Duodenal mucosa (tissue), 2 donors: ENCODE data around the gene RASSF8.

Experiments used
- H3K27ac ChIP-seq: one replicate; pipeline ENCODE4 v1.7.0; 2013; ENCODE audit warnings: low read depth, low read length
- H3K27me3 ChIP-seq, 2 donors: one replicate each; pipeline ENCODE4 v1.7.0; 2013; ENCODE audit warnings: low read length in 2 of 2, control low read depth in 1 of 2; ENCODE audit not compliant: insufficient read depth in 2 of 2, control insufficient read depth in 1 of 2
- H3K36me3 ChIP-seq, 2 donors: one replicate each; pipeline ENCODE4 v1.7.0; 2013; ENCODE audit warnings: low read length in 2 of 2, control low read depth in 1 of 2; ENCODE audit not compliant: insufficient read depth in 2 of 2, control insufficient read depth in 1 of 2
- H3K4me1 ChIP-seq, 2 donors: one replicate each; pipeline ENCODE4 v1.7.0; 2013; ENCODE audit warnings: low read length in 2 of 2, control low read depth in 1 of 2; ENCODE audit not compliant: insufficient read depth in 2 of 2, control insufficient read depth in 1 of 2
- H3K4me3 ChIP-seq, 2 donors: one replicate each; pipeline ENCODE4 v1.7.0; 2013; ENCODE audit warnings: low read length in 2 of 2, low read depth in 1 of 2
- H3K9ac ChIP-seq, 2 donors: one replicate each; pipeline ENCODE4 v1.7.0; 2013; ENCODE audit warnings: low read length in 2 of 2, low read depth in 1 of 2
- H3K9me3 ChIP-seq, 2 donors: one replicate each; pipeline ENCODE4 v1.7.0; 2013; ENCODE audit warnings: low read length in 2 of 2, control low read depth in 1 of 2; ENCODE audit not compliant: control insufficient read depth in 1 of 2

The RASSF8 gene

GRCh38 chr12:26032719-26033241 is 74.3 kb downstream of the RASSF8 start:
- Histone ChIP-seq H3K9me3 (no peaks in the 10 kb centered on the region), H3K27ac (no peak overlapping the region), H3K4me1 (peaks cover 3 to 4% of the 10 kb centered on the region in 2 donors)

GRCh38 chr12:26034371-26035142 is 76.1 kb downstream of the RASSF8 start:
- Histone ChIP-seq H3K4me1 (no peaks in the 10 kb centered on the region), H3K27me3 (no peaks in the 10 kb centered on the region), H3K27ac (no peak overlapping the region), H3K9me3 (no peaks in the 10 kb centered on the region), H3K9ac (no peak overlapping the region), H3K4me3 (no peak overlapping the region), H3K36me3 (no peaks in the 10 kb centered on the region)

More at GRCh38 chr12:26032719-26033241, 74.3 kb downstream of the RASSF8 start:
- Histone ChIP-seq H3K9ac (no peak overlapping the region), H3K36me3 (no peaks in the 10 kb centered on the region), H3K4me3 (no peak overlapping the region), H3K27me3 (no peaks in the 10 kb centered on the region)

GRCh38 chr12:26036877-26037276 is 78.4 kb downstream of the RASSF8 start:
- H3K4me1 ChIP-seq: no peaks in the 10 kb centered on the region
- H3K27ac ChIP-seq: no peak overlapping the region
- no peak overlapping the region for H3K9ac ChIP-seq
- no peak overlapping the region for H3K4me3 ChIP-seq
- no peaks in the 10 kb centered on the region for H3K36me3 ChIP-seq
- no peaks in the 10 kb centered on the region for H3K9me3 ChIP-seq
- H3K27me3 ChIP-seq: no peaks in the 10 kb centered on the region

GRCh38 chr12:26037615-26038220 is 79.2 kb downstream of the RASSF8 start:
- no peaks in the 10 kb centered on the region for H3K4me1 ChIP-seq
- no peak overlapping the region for H3K9ac ChIP-seq
- H3K9me3 ChIP-seq: no peaks in the 10 kb centered on the region
- no peaks in the 10 kb centered on the region for H3K27me3 ChIP-seq
- peak overlapping the region; percentile 8 for H3K27ac ChIP-seq
- H3K36me3 ChIP-seq: no peaks in the 10 kb centered on the region
- H3K4me3 ChIP-seq: no peak overlapping the region

GRCh38 chr12:26042645-26043044 is 84.2 kb downstream of the RASSF8 start:
- no peak overlapping the region for H3K9ac ChIP-seq
- no peaks in the 10 kb centered on the region for H3K36me3 ChIP-seq
- H3K27me3 ChIP-seq: no peaks in the 10 kb centered on the region
- H3K27ac ChIP-seq: no peak overlapping the region
- H3K4me3 ChIP-seq: no peak overlapping the region
- H3K4me1 ChIP-seq: no peaks in the 10 kb centered on the region
- H3K9me3 ChIP-seq: no peaks in the 10 kb centered on the region

- Histone ChIP-seq H3K9ac (no peak overlapping the region), H3K27ac (no peak overlapping the region), H3K4me1 (no peaks in the 10 kb centered on the region), H3K36me3 (no peaks in the 10 kb centered on the region), H3K27me3 (no peaks in the 10 kb centered on the region), H3K4me3 (no peak overlapping the region), H3K9me3 (no peaks in the 10 kb centered on the region)
These were observed 84.9 kb downstream of the RASSF8 start for GRCh38 chr12:26043135-26044006.

- Histone ChIP-seq H3K27me3 (no peaks in the 10 kb centered on the region), H3K36me3 (no peaks in the 10 kb centered on the region), H3K9ac (no peak overlapping the region), H3K4me3 (no peak overlapping the region), H3K9me3 (no peaks in the 10 kb centered on the region), H3K27ac (no peak overlapping the region), H3K4me1 (no peaks in the 10 kb centered on the region)
These were observed 85.5 kb downstream of the RASSF8 start for GRCh38 chr12:26044007-26044394.

GRCh38 chr12:26044592-26044991 is 86.1 kb downstream of the RASSF8 start:
- no peaks in the 10 kb centered on the region for H3K36me3 ChIP-seq
- no peak overlapping the region for H3K9ac ChIP-seq
- H3K27ac ChIP-seq: no peak overlapping the region
- no peaks in the 10 kb centered on the region for H3K4me1 ChIP-seq
- H3K4me3 ChIP-seq: no peak overlapping the region
- H3K9me3 ChIP-seq: no peaks in the 10 kb centered on the region
- H3K27me3 ChIP-seq: no peaks in the 10 kb centered on the region

- H3K4me1 ChIP-seq: no peaks in the 10 kb centered on the region
These were observed 87.7 kb downstream of the RASSF8 start for GRCh38 chr12:26046203-26046602.

GRCh38 chr12:26046906-26047305 is 88.4 kb downstream of the RASSF8 start:
- Histone ChIP-seq H3K9ac (no peak overlapping the region), H3K4me1 (no peaks in the 10 kb centered on the region), H3K27ac (no peak overlapping the region), H3K27me3 (no peaks in the 10 kb centered on the region), H3K4me3 (no peak overlapping the region), H3K9me3 (no peaks in the 10 kb centered on the region), H3K36me3 (no peaks in the 10 kb centered on the region)

More at GRCh38 chr12:26046203-26046602, 87.7 kb downstream of the RASSF8 start:
- Histone ChIP-seq H3K9ac (no peak overlapping the region), H3K4me3 (no peak overlapping the region), H3K9me3 (no peaks in the 10 kb centered on the region), H3K27ac (no peak overlapping the region), H3K36me3 (no peaks in the 10 kb centered on the region), H3K27me3 (no peaks in the 10 kb centered on the region)
